Measurements from ENCODE around the gene PBLD.
"Not testable (repeated sequence)": the region's sequence is repeated elsewhere in the genome, so short reads cannot be mapped to it uniquely, and the experiment has no call there.

PBLD gene

GRCh38 chr10:68329506-68329861, 3.2 kb downstream of the PBLD start:
- H3K27me3 ChIP-seq (ENCODE audit: control insufficient read depth, insufficient read depth, low read length), result no peaks in the 10 kb centered on the region
- H3K4me3 ChIP-seq (ENCODE audit: low read depth, low read length), result no peak overlapping the region
- no peak overlapping the region for H3K27ac ChIP-seq (ENCODE audit: low read depth, low read length)
- H3K9ac ChIP-seq (ENCODE audit: low read length), result no peak overlapping the region
- peaks cover 13% of the 10 kb centered on the region for H3K4me1 ChIP-seq (ENCODE audit: control insufficient read depth, insufficient read depth, low read length)
- H3K36me3 ChIP-seq (ENCODE audit: control insufficient read depth, insufficient read depth, low read length), result no peaks in the 10 kb centered on the region; the same call in 1 of the 2 replicates
- H3K9me3 ChIP-seq (ENCODE audit: control insufficient read depth, insufficient read depth, low read depth, low read length), result no peaks in the 10 kb centered on the region

DNA sequence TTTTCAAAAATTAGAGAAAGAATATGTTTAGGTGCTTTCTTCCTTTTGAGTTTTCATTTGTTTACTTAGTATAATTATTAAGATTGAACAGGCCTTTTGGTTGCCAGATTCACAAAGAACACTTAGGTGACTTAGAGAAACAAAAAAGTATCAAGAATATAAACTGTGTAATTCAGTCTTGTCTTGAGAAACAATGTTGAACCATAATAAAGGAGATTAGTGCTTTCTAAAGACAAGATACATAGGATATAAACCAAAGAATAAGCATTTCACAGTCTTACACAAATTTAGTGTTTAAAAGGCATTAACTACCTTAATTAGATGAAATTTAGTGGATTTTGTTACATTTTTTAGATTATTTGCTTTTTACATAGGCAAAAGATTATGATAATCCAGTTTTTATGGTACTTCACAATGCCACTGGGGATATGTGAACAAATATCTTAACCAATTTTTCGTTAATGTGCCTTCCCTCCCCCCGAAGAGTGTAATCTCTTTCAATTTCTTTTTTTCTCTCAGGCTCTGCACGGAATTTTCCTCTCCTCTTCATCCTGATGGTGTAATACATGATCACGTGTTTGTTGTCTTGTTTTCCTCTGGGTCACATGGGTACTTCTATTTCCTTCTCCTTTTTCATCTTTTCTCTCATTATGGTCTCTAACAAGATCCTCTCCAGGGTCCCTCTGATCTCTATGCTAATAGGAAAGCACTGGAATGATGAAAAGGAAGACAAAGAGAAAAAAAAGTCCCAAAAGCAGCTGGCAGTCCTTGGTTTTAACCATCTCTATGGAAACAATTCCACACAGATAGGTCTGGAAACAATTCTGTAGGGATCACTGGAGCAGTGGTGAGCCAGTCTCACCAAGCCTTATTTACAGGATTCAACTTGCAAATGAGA, 4.6 kb downstream of the PBLD start:
- Histone ChIP-seq H3K4me3 (ENCODE audit: low read depth, low read length) (0 out of 2 replicates have a peak overlapping the region, but pooled peaks have one; percentile 14), H3K27ac (ENCODE audit: low read depth, low read length) (0 out of 2 replicates have a peak overlapping the region, but pooled peaks have one; percentile 16), H3K9ac (ENCODE audit: low read length) (no peak overlapping the region), H3K4me1 (ENCODE audit: control insufficient read depth, insufficient read depth, low read length) (peaks cover 13% of the 10 kb centered on the region), H3K9me3 (ENCODE audit: control insufficient read depth, insufficient read depth, low read depth, low read length) (no peaks in the 10 kb centered on the region), H3K36me3 (ENCODE audit: control insufficient read depth, insufficient read depth, low read length) (no peaks in the 10 kb centered on the region), H3K27me3 (ENCODE audit: control insufficient read depth, insufficient read depth, low read length) (no peaks in the 10 kb centered on the region)

DNA sequence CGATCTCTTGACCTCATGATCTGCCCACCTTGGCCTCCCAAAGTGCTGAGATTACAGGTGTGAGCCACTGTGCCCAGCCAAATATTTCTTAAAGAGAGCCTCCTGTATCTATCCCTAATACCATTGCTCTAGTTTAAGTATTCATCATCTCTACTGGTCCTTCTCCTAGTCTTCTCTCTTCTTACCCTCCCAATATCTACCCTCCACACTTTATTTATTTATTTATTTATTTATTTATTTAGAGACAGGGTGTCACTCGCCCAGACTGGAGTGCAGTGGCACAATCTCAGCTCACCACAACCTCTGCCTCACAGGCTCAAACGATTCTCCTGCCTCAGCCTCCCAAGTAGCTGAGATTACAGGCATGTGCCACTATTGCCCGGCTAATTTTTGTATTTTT, 8.3 kb downstream of the PBLD start:
- H3K4me3 ChIP-seq (ENCODE audit: low read depth, low read length); H3K36me3 ChIP-seq (ENCODE audit: control insufficient read depth, insufficient read depth, low read length); H3K27ac ChIP-seq (ENCODE audit: low read depth, low read length); H3K9ac ChIP-seq (ENCODE audit: low read length); H3K27me3 ChIP-seq (ENCODE audit: control insufficient read depth, insufficient read depth, low read length); H3K9me3 ChIP-seq (ENCODE audit: control insufficient read depth, insufficient read depth, low read depth, low read length); H3K4me1 ChIP-seq (ENCODE audit: control insufficient read depth, insufficient read depth, low read length): not testable (repeated sequence)

DNA sequence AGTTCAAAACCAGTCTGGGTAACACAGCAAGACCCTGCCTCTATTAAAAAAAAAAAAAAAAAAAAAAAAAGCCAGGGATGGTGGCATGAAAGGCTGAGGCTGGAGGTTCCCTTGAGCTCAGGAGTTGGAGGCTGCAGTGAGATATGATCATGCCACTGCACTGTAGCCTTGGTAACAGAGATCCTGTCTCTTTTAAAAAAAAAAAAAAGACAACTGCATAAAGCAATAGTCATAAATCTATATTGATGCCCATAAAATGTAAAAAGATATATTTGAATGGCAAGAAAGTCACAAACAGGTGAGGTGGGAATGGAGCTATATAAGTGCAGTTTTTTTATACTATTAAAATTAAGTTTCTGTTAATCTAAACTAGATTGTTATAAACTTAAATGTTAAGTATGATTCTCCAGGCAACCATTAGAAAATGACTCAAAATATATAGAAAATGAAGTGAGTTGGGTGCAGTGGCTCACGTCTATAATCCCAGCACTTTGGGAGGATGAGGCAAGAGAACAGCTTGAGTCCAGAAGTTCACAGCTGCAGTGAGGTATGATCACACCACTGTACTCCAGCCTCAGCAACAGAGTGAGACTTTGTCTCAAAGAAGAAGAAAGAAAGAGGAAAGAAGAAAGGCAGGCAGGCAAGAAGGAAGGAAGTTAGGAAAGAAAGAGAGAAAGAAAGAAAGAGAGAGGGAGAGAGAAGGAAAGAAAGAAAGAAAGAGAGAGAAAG, 14.2 kb downstream of the PBLD start:
- peaks cover 13% of the 10 kb centered on the region for H3K9me3 ChIP-seq (ENCODE audit: control insufficient read depth, insufficient read depth, low read depth, low read length)
- H3K4me3 ChIP-seq (ENCODE audit: low read depth, low read length), result no peak overlapping the region
- no peak overlapping the region for H3K27ac ChIP-seq (ENCODE audit: low read depth, low read length)
- no peaks in the 10 kb centered on the region for H3K4me1 ChIP-seq (ENCODE audit: control insufficient read depth, insufficient read depth, low read length)
- no peak overlapping the region for H3K9ac ChIP-seq (ENCODE audit: low read length)
- H3K36me3 ChIP-seq (ENCODE audit: control insufficient read depth, insufficient read depth, low read length), result no peaks in the 10 kb centered on the region
- no peaks in the 10 kb centered on the region for H3K27me3 ChIP-seq (ENCODE audit: control insufficient read depth, insufficient read depth, low read length)

GRCh38 chr10:68315582-68315981, 17.1 kb downstream of the PBLD start:
- no peak overlapping the region for H3K4me3 ChIP-seq (ENCODE audit: low read depth, low read length)
- H3K27ac ChIP-seq (ENCODE audit: low read depth, low read length), result no peak overlapping the region
- H3K9ac ChIP-seq (ENCODE audit: low read length), result no peak overlapping the region
- H3K27me3 ChIP-seq (ENCODE audit: control insufficient read depth, insufficient read depth, low read length), result no peaks in the 10 kb centered on the region
- no peaks in the 10 kb centered on the region for H3K4me1 ChIP-seq (ENCODE audit: control insufficient read depth, insufficient read depth, low read length)
- H3K36me3 ChIP-seq (ENCODE audit: control insufficient read depth, insufficient read depth, low read length), result no peaks in the 10 kb centered on the region
- H3K9me3 ChIP-seq (ENCODE audit: control insufficient read depth, insufficient read depth, low read depth, low read length), result peaks cover 13% of the 10 kb centered on the region

GRCh38 chr10:68314930-68315329, 17.8 kb downstream of the PBLD start:
- not testable (repeated sequence) for H3K9ac ChIP-seq (ENCODE audit: low read length); H3K4me3 ChIP-seq (ENCODE audit: low read depth, low read length); H3K27ac ChIP-seq (ENCODE audit: low read depth, low read length); H3K4me1 ChIP-seq (ENCODE audit: control insufficient read depth, insufficient read depth, low read length); H3K36me3 ChIP-seq (ENCODE audit: control insufficient read depth, insufficient read depth, low read length); H3K27me3 ChIP-seq (ENCODE audit: control insufficient read depth, insufficient read depth, low read length)
- peaks cover 13% of the 10 kb centered on the region for H3K9me3 ChIP-seq (ENCODE audit: control insufficient read depth, insufficient read depth, low read depth, low read length)

- Histone ChIP-seq H3K36me3 (ENCODE audit: control insufficient read depth, insufficient read depth, low read length) (no peaks in the 10 kb centered on the region), H3K9ac (ENCODE audit: low read length) (no peak overlapping the region), H3K9me3 (ENCODE audit: control insufficient read depth, insufficient read depth, low read depth, low read length) (no peaks in the 10 kb centered on the region), H3K27ac (ENCODE audit: low read depth, low read length) (no peak overlapping the region), H3K4me1 (ENCODE audit: control insufficient read depth, insufficient read depth, low read length) (no peaks in the 10 kb centered on the region), H3K4me3 (ENCODE audit: low read depth, low read length) (no peak overlapping the region), H3K27me3 (ENCODE audit: control insufficient read depth, insufficient read depth, low read length) (no peaks in the 10 kb centered on the region)
These were observed 22.2 kb downstream of the PBLD start for GRCh38 chr10:68310531-68310930.

GRCh38 chr10:68305854-68306253, 26.9 kb downstream of the PBLD start:
- Histone ChIP-seq H3K9ac (ENCODE audit: low read length) (no peak overlapping the region), H3K27me3 (ENCODE audit: control insufficient read depth, insufficient read depth, low read length) (no peaks in the 10 kb centered on the region), H3K4me3 (ENCODE audit: low read depth, low read length) (no peak overlapping the region), H3K27ac (ENCODE audit: low read depth, low read length) (no peak overlapping the region), H3K36me3 (ENCODE audit: control insufficient read depth, insufficient read depth, low read length) (no peaks in the 10 kb centered on the region), H3K4me1 (ENCODE audit: control insufficient read depth, insufficient read depth, low read length) (no peaks in the 10 kb centered on the region), H3K9me3 (ENCODE audit: control insufficient read depth, insufficient read depth, low read depth, low read length) (no peaks in the 10 kb centered on the region)

DNA sequence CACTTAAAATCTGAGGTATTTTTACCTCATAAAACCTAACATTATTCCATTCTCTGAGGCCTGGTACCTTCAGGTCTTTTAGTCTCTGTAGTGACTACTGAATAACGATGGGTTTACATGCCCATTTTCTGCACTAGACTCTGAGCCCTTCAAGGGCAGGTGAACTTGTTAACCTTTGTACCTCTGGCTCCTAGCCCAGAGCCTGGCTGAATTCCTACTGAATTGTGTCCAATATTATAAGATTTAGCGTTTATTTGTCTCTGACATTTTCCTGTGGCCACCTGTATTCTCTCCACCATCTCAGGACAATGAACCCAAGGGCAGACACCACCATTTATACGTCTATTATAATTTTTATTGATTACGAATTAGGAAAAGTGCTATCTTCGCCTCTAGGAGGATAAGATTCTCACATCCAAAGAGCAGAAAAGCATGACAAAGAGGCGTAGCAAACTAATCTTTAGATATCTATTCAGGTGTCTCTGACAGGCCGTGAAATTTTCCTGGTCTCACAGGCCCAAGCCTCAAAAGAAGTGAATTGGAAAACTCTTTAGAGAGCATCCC, 28.8 kb downstream of the PBLD start:
- H3K36me3 ChIP-seq (ENCODE audit: control insufficient read depth, insufficient read depth, low read length), result no peaks in the 10 kb centered on the region
- no peak overlapping the region for H3K4me3 ChIP-seq (ENCODE audit: low read depth, low read length)
- no peak overlapping the region for H3K27ac ChIP-seq (ENCODE audit: low read depth, low read length)
- no peak overlapping the region for H3K9ac ChIP-seq (ENCODE audit: low read length)
- H3K4me1 ChIP-seq (ENCODE audit: control insufficient read depth, insufficient read depth, low read length), result no peaks in the 10 kb centered on the region
- H3K9me3 ChIP-seq (ENCODE audit: control insufficient read depth, insufficient read depth, low read depth, low read length), result no peaks in the 10 kb centered on the region
- H3K27me3 ChIP-seq (ENCODE audit: control insufficient read depth, insufficient read depth, low read length), result no peaks in the 10 kb centered on the region

GRCh38 chr10:68302871-68303270, 29.9 kb downstream of the PBLD start:
- H3K4me1 ChIP-seq (ENCODE audit: control insufficient read depth, insufficient read depth, low read length), result no peaks in the 10 kb centered on the region
- H3K27ac ChIP-seq (ENCODE audit: low read depth, low read length), result no peak overlapping the region
- H3K27me3 ChIP-seq (ENCODE audit: control insufficient read depth, insufficient read depth, low read length), result no peaks in the 10 kb centered on the region
- no peak overlapping the region for H3K9ac ChIP-seq (ENCODE audit: low read length)
- H3K4me3 ChIP-seq (ENCODE audit: low read depth, low read length), result no peak overlapping the region
- H3K9me3 ChIP-seq (ENCODE audit: control insufficient read depth, insufficient read depth, low read depth, low read length), result no peaks in the 10 kb centered on the region
- no peaks in the 10 kb centered on the region for H3K36me3 ChIP-seq (ENCODE audit: control insufficient read depth, insufficient read depth, low read length)

GRCh38 chr10:68302503-68302823, 30.3 kb downstream of the PBLD start:
- no peaks in the 10 kb centered on the region for H3K36me3 ChIP-seq (ENCODE audit: control insufficient read depth, insufficient read depth, low read length)
- no peaks in the 10 kb centered on the region for H3K4me1 ChIP-seq (ENCODE audit: control insufficient read depth, insufficient read depth, low read length)
- H3K4me3 ChIP-seq (ENCODE audit: low read depth, low read length), result no peak overlapping the region
- no peaks in the 10 kb centered on the region for H3K27me3 ChIP-seq (ENCODE audit: control insufficient read depth, insufficient read depth, low read length)
- no peaks in the 10 kb centered on the region for H3K9me3 ChIP-seq (ENCODE audit: control insufficient read depth, insufficient read depth, low read depth, low read length)
- no peak overlapping the region for H3K9ac ChIP-seq (ENCODE audit: low read length)
- no peak overlapping the region for H3K27ac ChIP-seq (ENCODE audit: low read depth, low read length)

All from HUES6 (cell line).